Neural crest cell (in vitro differentiated cells): ENCODE measurements around the gene EP400. TPM values are rescaled to one million over a fixed set of nuclear protein-coding genes. Genes with fewer than 3 reads are reported as not detected.

ENCODE experiments used
- DNase-seq: peaks from one replicate; pipeline ENCODE4 v3.0.0; 2021; ENCODE audit warnings: low read depth, mixed read lengths, low spot score
- H3K27ac Mint-ChIP-seq: one replicate; pipeline ENCODE4 v1.8.0; 2021; ENCODE audit warnings: mild to moderate bottlenecking, mixed read lengths; ENCODE audit not compliant: unreplicated experiment
- H3K27me3 Mint-ChIP-seq: 2 replicates; pipeline ENCODE4 v1.8.0; 2021; ENCODE audit warnings: low read depth, mild to moderate bottlenecking, mixed read lengths
- H3K36me3 Mint-ChIP-seq: 2 replicates; pipeline ENCODE4 v1.8.0; 2021; ENCODE audit warnings: low read depth, mild to moderate bottlenecking, mixed read lengths
- H3K4me1 Mint-ChIP-seq: 2 replicates; pipeline ENCODE4 v1.8.0; 2021; ENCODE audit warnings: mixed read lengths
- H3K4me3 Mint-ChIP-seq: one replicate; pipeline ENCODE4 v1.8.0; 2021; ENCODE audit warnings: mild to moderate bottlenecking, mixed read lengths
- H3K9me3 Mint-ChIP-seq: 2 replicates; pipeline ENCODE4 v1.8.0; 2021; ENCODE audit warnings: mixed read lengths
- CTCF ChIP-seq: fragments of 200-600 bp; sonication (generic); conservative IDR thresholded peaks from 2 replicates; pipeline ENCODE4 v1.5.0; 2021; ENCODE audit warnings: antibody characterized with exemption, mild to moderate bottlenecking
- total RNA-seq: library from RNA; stranded (reverse); gene quantifications from 2 replicates; pipeline ENCODE4 v1.2.1, GENCODE V29; 2021

Gene EP400
- total RNA-seq, 1 donor from 2014 or later, result 73.4 TPM

GRCh38 chr12:131929581-131930456 lies 19.9 kb upstream of the EP400 start:
- no peak for TF ChIP-seq CTCF
- Mint-ChIP-seq H3K9me3 (no peaks in the 10 kb centered on the region), H3K4me3 (peak overlapping the region; percentile 95), H3K27me3 (no peaks in the 10 kb centered on the region), H3K36me3 (peaks cover 17% of the 10 kb centered on the region), H3K4me1 (peaks cover 12% of the 10 kb centered on the region), H3K27ac (peak overlapping the region; percentile 95)
- DNase-seq, result peak; percentile 29

- peaks cover 17% of the 10 kb centered on the region for H3K36me3 Mint-ChIP-seq
- peaks cover 12% of the 10 kb centered on the region for H3K4me1 Mint-ChIP-seq
- no peak for TF ChIP-seq CTCF
- H3K27ac Mint-ChIP-seq, result no peak overlapping the region
- no peaks in the 10 kb centered on the region for H3K9me3 Mint-ChIP-seq
- no peaks in the 10 kb centered on the region for H3K27me3 Mint-ChIP-seq
- H3K4me3 Mint-ChIP-seq, result peak overlapping the region; percentile 89
- DNase-seq, result no peak
Observed at GRCh38 chr12:131930510-131930909, 19.2 kb upstream of the EP400 start.

- no peaks in the 10 kb centered on the region for H3K9me3 Mint-ChIP-seq
- no peak for DNase-seq
- no peaks in the 10 kb centered on the region for H3K27me3 Mint-ChIP-seq
- H3K4me1 Mint-ChIP-seq, result peaks cover 12% of the 10 kb centered on the region
- peak overlapping the region; percentile 49 for H3K4me3 Mint-ChIP-seq
- H3K36me3 Mint-ChIP-seq, result peaks cover 20% of the 10 kb centered on the region
- TF ChIP-seq CTCF, result no peak
- H3K27ac Mint-ChIP-seq, result no peak overlapping the region
Observed at GRCh38 chr12:131933387-131933786, 16.4 kb upstream of the EP400 start.

GRCh38 chr12:131934535-131934934 lies 15.2 kb upstream of the EP400 start:
- H3K4me3 Mint-ChIP-seq, result no peak overlapping the region
- DNase-seq, result no peak
- H3K27me3 Mint-ChIP-seq, result no peaks in the 10 kb centered on the region
- H3K4me1 Mint-ChIP-seq, result peaks cover 12% of the 10 kb centered on the region
- peaks cover 20% of the 10 kb centered on the region for H3K36me3 Mint-ChIP-seq
- no peaks in the 10 kb centered on the region for H3K9me3 Mint-ChIP-seq
- no peak for TF ChIP-seq CTCF
- no peak overlapping the region for H3K27ac Mint-ChIP-seq

- Mint-ChIP-seq H3K4me3 (no peak overlapping the region), H3K4me1 (no peaks in the 10 kb centered on the region), H3K27me3 (no peaks in the 10 kb centered on the region), H3K9me3 (no peaks in the 10 kb centered on the region), H3K27ac (no peak overlapping the region), H3K36me3 (peaks cover 14% of the 10 kb centered on the region)
- no peak for DNase-seq
- no peak for TF ChIP-seq CTCF
Observed at GRCh38 chr12:131938082-131938481, 11.7 kb upstream of the EP400 start.
